ENCODE data around the gene CHGA. TPM values are rescaled to one million over a fixed set of nuclear protein-coding genes. Genes with fewer than 3 reads are reported as not detected.

CHGA gene
- total RNA-seq, 2 donors from 2014 or later, result 40.5 to 55.7 TPM

DNA sequence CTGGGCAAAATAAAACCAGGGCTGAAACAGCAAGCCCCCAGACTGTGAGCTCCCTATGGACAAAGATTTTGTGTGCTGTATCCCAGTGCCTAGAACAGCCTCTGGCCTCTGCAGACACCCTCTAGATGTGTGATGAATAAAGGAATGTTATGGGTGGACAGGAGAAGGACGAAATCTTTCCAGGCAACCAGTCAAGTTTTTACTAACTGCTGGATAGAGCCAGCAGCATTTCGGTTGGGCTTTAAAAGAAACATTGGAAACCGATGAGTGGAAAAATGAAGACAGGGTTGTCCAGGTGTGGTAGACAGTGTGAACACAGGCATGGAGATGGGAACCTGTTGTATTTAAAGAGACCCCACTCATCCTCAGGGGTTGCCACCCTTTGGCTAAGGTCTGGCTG lies 4.0 kb downstream of the CHGA start:
- DNase-seq (ENCODE audit: low spot score), result no peak
- no peaks in the 10 kb centered on the region for H3K36me3 ChIP-seq
- WGBS, result 31% methylated on average over 3 of the region's 3 CpGs
- H3K27ac ChIP-seq, result no peak overlapping the region
- no peaks in the 10 kb centered on the region for H3K9me3 ChIP-seq
- no peaks in the 10 kb centered on the region for H3K4me1 ChIP-seq (replicated peaks)
- H3K27me3 ChIP-seq (replicated peaks; ENCODE audit: insufficient read depth), result peaks cover 4% of the 10 kb centered on the region
- TF ChIP-seq, protein P1, sequence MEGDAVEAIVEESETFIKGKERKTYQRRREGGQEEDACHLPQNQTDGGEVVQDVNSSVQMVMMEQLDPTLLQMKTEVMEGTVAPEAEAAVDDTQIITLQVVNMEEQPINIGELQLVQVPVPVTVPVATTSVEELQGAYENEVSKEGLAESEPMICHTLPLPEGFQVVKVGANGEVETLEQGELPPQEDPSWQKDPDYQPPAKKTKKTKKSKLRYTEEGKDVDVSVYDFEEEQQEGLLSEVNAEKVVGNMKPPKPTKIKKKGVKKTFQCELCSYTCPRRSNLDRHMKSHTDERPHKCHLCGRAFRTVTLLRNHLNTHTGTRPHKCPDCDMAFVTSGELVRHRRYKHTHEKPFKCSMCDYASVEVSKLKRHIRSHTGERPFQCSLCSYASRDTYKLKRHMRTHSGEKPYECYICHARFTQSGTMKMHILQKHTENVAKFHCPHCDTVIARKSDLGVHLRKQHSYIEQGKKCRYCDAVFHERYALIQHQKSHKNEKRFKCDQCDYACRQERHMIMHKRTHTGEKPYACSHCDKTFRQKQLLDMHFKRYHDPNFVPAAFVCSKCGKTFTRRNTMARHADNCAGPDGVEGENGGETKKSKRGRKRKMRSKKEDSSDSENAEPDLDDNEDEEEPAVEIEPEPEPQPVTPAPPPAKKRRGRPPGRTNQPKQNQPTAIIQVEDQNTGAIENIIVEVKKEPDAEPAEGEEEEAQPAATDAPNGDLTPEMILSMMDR (IDR thresholded peaks at IDR 0.05), result no peak
- no peak for TF ChIP-seq POLR2A (IDR thresholded peaks at IDR 0.05)
- no peak for TF ChIP-seq POLR2AphosphoS5 (IDR thresholded peaks at IDR 0.05)
- intact Hi-C loops (cut with DNase I), result no loop called here
- H3K4me3 ChIP-seq, result no peak overlapping the region

DNA sequence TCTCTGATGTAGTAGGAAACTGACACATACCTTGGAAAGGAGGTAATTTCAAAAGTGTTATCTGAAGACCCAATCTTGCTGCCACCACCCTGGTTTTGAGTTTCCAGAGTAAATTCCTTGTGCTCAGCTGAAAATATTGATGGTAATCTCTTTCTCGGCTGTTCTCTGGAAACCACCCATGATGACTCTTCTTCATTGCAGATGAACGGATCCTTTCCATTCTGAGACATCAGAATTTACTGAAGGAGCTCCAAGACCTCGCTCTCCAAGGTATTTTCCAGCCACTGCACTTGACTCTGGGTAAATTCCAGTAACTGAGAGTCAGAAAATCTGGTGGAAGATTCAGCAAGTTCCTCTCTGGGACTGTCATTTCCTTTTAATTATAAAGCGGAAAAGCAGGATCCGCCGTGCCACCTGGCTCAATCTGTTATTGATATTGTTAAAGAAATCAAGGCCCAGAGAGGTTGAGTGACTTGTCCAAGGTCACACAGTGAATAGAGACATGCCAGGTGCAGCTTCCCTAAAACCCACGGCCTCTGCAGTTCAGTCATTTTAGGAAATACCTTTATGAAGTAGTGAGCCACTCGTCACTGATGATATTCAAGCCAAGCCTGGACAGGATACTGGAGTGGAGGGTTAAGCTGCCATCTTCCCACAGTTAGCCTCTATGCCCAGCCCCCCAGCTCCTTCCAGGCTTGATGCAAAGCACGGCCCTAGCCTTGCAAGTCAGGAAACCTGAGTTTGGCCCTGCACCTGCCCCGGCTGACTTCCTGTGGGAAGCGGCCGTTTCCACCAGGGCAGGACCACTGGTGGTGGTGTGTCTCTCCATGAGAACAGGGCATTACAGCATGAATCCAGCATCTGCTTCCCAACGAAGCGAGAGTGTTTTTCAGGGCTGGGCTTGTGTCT lies 4.7 kb downstream of the CHGA start:
- Histone ChIP-seq H3K36me3 (no peaks in the 10 kb centered on the region), H3K4me1 (replicated peaks) (no peaks in the 10 kb centered on the region), H3K27ac (no peak overlapping the region), H3K27me3 (replicated peaks; ENCODE audit: insufficient read depth) (peaks cover 4% of the 10 kb centered on the region), H3K9me3 (no peaks in the 10 kb centered on the region), H3K4me3 (no peak overlapping the region)
- 56% methylated on average over 14 of the region's 14 CpGs for WGBS
- intact Hi-C loops (cut with DNase I), result no loop called here
- no peak for DNase-seq (ENCODE audit: low spot score)
- TF ChIP-seq POLR2A (IDR thresholded peaks at IDR 0.05) (no peak), POLR2AphosphoS5 (IDR thresholded peaks at IDR 0.05) (no peak)
- TF ChIP-seq, protein P1 (IDR thresholded peaks at IDR 0.05), result no peak

DNA sequence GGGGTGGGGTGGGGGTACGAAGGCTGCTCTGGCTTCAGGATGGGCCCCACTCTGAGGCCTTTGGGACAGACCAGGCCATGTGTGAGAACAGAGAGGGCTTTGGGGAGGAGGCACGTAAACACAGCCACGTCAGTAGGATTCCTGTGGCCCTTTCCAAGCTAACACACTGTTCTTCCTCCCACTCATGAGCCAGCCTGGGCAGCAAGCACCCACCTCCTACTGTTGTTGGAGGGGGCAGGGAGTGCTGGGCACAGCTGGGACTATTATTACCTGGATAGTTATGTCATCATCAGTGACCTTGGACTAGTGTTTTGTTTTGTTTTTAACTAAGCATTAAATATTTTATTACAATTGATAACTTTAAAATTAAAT lies 5.3 kb downstream of the CHGA start:
- no peak for DNase-seq (ENCODE audit: low spot score)
- TF ChIP-seq, protein P1 (IDR thresholded peaks at IDR 0.05), result no peak
- TF ChIP-seq POLR2AphosphoS5 (IDR thresholded peaks at IDR 0.05), result no peak
- TF ChIP-seq POLR2A (IDR thresholded peaks at IDR 0.05), result no peak
- H3K27ac ChIP-seq, result no peak overlapping the region
- WGBS, result 51% methylated on average over 3 of the region's 3 CpGs
- H3K27me3 ChIP-seq (replicated peaks; ENCODE audit: insufficient read depth), result no peaks in the 10 kb centered on the region
- H3K4me1 ChIP-seq (replicated peaks), result no peaks in the 10 kb centered on the region
- no peak overlapping the region for H3K4me3 ChIP-seq
- H3K36me3 ChIP-seq, result no peaks in the 10 kb centered on the region
- intact Hi-C loops (cut with DNase I), result no loop called here
- no peaks in the 10 kb centered on the region for H3K9me3 ChIP-seq

DNA sequence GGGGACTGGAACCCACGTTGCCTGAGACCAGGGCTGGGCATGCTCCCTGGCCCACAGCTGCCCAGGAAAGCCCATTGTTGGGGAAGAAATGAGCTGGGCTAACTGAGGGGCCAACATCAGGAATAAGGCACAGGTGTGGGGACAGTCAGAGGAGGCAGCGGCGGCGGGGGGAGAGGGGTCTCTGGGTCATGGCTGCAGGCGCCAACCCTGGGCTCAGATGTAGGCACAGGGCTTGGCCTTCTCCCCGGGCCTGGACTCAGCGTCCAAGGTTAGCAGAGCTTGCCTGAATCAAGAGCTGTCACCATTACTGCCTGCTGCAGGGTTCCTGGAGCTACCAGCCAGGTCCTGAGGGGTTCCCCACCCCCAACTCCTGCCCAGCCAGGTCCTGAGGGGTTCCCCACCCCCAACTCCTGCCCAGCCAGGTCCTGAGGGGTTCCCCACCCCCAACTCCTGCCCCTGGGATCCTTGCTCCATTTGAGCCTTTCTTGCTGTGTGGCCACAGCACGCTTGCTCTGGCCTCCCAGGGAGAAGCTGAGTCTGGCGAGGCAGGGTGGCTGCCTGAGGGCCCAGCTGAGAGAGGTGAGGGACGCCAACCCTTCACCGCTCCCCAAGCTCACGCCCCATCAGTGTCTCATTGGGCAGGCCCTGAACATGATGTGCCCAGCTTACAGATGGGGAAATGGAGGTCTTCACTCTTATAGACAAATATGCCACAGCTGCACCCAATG lies 6.2 kb downstream of the CHGA start:
- intact Hi-C loops (cut with DNase I), result no loop called here
- Histone ChIP-seq H3K9me3 (no peaks in the 10 kb centered on the region), H3K36me3 (no peaks in the 10 kb centered on the region), H3K27me3 (replicated peaks; ENCODE audit: insufficient read depth) (no peaks in the 10 kb centered on the region), H3K4me3 (no peak overlapping the region), H3K4me1 (replicated peaks) (no peaks in the 10 kb centered on the region), H3K27ac (no peak overlapping the region)
- WGBS, result 86% methylated on average over 12 of the region's 12 CpGs
- TF ChIP-seq, protein P1 (IDR thresholded peaks at IDR 0.05), result no peak
- TF ChIP-seq POLR2AphosphoS5 (IDR thresholded peaks at IDR 0.05) (no peak), POLR2A (IDR thresholded peaks at IDR 0.05) (no peak)
- no peak for DNase-seq (ENCODE audit: low spot score)

Data from prostate gland (tissue), 2 donors.